Stimulated activated CD4-positive, alpha-beta T cell treated with anti-CD3 and anti-CD28 coated beads, TNF-alpha, amount 100 ng/mL, for 4 hours (primary cell): ENCODE measurements around the gene RIC8B.

Source experiments
- DNase-seq, 3 experiments: peaks; one replicate each; pipeline ENCODE4 v3.0.0-alpha.2; 2020; ENCODE audit warnings: low read depth in 3 of 3

The RIC8B gene

GRCh38 chr12:106868982-106869700, 94.7 kb downstream of the RIC8B start:
- no peak for DNase-seq

GRCh38 chr12:106870116-106870515, 95.6 kb downstream of the RIC8B start:
- no peak for DNase-seq

- DNase-seq = no peak
These were observed 97.0 kb downstream of the RIC8B start for GRCh38 chr12:106871477-106871876.

DNA sequence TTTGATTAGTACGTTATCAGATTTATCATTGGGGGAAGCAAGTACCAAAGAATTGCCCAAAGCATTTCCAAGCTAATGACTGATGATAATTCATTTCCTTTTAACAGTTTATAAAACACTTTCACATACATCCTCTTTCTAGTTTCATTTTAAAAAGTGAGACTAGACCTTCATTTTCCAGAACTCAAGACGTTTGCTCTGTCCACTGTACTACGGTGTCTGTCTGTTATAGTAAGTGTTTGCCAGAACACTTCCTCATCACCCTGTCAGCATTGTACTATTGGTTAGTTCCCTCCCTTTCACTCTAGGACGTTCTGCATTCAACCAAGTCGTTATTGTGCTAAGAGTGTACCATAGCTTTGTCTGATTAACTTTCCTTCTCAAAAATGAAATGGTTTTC, 99.5 kb downstream of the RIC8B start:
- no peak for DNase-seq

DNA sequence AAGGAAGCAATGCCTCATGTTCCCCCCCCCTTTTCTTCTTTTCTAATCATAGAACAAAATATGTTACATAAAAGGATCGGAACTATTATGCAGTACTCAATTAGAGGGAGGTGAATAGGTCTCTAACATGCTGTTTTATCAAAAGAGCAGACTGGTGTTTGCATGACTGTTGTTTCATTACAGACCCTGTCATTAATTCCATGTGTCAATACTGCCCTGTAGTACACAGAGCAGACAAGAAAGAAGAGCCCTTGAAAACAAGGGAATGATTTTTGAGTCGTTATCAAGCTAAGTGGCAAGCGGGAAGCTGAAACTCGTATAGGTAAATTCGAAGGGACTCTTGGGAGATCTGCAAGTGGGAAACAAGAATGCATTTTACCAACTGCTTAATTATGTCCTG, 104.3 kb downstream of the RIC8B start:
- no peak for DNase-seq

- DNase-seq = no peak
These were observed 105.1 kb downstream of the RIC8B start for GRCh38 chr12:106879612-106880011.

DNA sequence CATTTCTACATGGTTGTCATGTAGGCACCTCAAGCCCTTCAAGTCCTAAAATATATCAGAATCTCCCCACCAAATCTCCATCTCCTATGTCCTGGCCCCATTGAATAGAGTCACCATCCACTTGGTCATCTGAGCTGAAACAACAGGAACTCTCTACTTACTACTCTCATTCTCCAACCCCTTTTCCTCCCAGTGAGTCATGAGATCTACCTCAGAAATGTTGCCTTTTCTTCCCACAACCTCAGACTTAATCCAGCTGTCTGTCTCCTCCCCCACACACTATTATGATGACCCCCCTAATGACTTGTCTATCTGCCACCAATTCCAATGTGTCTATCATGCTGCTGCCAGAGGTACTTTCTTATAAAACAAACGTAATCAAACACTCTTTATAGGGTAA, 108.9 kb downstream of the RIC8B start:
- DNase-seq = no peak

DNA sequence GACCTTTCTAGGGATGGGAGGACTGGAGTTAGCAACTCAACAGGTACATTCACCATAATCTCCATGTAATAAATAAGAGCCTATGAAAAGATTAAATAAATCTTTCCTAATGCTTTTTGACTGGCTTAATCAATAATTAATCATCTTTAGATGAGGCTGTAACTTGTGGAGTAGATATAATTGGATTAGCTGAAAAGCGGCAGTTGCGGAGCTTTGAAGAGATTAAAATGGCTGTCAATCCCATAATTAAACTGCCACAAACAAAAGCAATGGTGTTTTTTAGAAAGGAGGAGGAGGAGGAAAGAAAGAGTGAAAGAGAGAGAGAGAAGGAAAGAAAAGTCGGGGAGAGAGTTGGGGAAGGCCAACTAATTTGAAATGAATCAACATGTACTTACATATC, 110.5 kb downstream of the RIC8B start:
- DNase-seq = no peak

DNA sequence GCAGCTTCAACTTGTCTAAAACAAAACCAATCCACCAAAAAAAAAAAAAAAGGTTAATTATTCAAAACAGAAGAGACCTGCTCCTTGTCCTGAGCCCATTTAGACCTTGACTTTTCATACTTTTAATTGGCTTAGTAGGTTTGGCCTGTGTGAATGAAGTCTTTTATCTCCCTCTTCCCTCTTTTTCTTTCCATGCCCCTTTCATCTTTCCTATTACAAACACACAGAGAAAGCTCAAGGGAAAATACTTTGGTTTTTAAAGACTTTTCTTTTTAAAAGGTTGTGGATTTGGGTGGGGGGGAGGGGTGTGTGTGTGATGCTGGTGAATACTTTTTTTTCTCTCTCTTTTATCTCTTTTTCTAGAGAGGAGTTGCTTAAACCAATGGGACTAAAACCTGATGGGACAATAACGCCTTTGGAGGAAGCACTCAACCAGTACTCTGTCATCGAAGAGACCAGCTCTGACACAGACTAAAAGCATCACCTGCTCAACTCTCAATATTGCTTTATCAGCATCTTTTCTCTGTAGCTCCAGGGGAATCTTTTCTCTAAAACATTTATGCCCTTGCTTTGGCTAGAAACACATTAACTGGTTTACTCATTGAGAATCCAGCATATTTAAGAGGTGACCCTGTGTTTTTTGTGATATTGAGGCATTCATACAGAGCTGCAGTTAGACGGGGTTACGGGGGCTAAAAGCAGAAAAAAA, 111.2 kb downstream of the RIC8B start:
- no peak for DNase-seq

- no peak for DNase-seq
These were observed 112.5 kb downstream of the RIC8B start for GRCh38 chr12:106886932-106887331.

DNA sequence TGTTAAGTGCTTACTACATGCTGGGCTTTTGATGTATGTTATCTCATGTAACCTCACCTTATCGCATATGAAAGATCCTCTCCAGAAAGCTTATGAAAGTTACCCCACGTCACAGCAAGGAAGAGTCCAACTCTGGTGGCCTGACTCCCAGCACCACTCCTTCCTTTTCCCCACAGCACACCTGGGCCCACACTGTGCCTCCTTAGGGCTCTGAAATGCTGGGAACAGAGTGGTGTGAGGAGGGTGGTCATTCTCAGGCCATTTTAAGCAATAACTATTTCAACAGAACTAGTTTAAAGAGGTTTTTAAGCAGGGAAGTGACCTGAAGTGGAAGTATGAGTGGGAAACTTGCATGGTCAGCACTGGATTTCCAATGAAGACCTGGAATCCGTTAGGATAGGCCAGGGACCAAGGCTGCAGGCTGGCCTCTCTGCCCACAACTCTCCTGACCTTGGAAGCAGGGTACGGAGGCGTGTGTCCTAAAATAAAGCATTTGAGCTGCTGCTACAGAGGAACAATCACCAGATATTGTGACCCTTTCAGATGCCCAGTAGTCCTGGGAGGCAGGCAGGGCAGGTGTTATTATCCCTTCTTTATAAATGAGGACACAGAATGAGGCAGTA, 114.0 kb downstream of the RIC8B start:
- no peak for DNase-seq

DNA sequence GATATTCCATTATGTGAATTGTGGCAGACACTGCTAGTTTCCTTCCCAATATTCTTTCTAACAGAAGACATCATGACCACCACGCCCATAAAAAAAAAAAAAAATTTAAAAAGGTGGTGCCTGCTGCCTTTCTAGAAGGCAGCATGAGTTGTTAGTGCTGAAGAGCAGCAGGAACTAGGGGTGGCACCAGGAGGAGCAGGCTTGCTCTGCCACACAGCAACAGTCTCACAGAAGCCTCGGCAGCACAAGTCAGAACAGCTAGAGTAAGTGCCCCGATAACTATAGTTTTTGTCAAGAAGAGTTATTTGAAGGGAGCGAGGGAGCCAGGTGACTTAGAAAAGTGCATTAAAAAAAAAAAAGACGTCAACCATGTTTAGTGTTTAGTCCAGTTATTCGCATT, 114.8 kb downstream of the RIC8B start:
- no peak for DNase-seq

- DNase-seq = no peak
These were observed 115.6 kb downstream of the RIC8B start for GRCh38 chr12:106889950-106890626.

- DNase-seq = no peak
These were observed 117.6 kb downstream of the RIC8B start for GRCh38 chr12:106892075-106892474.

DNA sequence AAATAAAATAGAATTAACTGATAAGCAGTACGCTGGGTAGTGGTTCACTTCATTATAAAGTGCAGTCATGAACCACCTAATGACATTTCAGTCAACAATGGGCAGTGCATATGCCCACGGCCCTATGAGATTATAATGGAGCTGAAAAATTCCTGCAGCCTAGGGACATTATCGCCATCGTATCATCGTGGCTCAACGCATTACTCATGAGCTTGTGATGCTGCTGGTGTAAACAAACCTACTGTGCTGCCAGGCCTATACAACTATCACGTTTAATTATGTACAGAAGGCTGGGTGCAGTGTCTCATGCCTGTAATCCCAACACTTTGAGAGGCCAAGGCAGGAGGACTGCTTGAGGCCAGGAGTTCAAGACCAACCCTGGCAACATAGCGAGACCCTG, 119.0 kb downstream of the RIC8B start:
- no peak for DNase-seq

- no peak for DNase-seq
These were observed 120.3 kb downstream of the RIC8B start for GRCh38 chr12:106894774-106895173.

DNA sequence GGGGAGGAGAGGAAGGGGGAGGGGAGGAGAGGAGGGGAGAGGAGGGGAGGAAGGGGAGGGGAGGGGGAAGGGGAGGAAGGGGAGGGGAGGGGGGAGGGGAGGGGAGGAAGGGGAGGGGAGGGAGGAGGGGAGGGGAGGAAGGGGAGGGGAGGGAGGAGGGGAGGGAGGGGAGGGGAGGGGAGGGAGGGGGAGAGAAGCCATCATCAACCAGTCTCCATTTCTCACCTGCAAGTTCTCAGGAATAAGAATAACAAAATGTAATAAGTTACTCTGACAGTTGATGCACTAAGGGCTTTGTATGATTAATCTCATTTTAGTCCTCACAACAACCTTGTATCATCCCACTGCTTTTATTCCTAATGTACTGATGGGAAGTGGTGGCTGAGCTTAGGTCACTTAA, 122.1 kb downstream of the RIC8B start:
- no peak for DNase-seq

GRCh38 chr12:106897082-106897481, 122.6 kb downstream of the RIC8B start:
- DNase-seq = no peak

DNA sequence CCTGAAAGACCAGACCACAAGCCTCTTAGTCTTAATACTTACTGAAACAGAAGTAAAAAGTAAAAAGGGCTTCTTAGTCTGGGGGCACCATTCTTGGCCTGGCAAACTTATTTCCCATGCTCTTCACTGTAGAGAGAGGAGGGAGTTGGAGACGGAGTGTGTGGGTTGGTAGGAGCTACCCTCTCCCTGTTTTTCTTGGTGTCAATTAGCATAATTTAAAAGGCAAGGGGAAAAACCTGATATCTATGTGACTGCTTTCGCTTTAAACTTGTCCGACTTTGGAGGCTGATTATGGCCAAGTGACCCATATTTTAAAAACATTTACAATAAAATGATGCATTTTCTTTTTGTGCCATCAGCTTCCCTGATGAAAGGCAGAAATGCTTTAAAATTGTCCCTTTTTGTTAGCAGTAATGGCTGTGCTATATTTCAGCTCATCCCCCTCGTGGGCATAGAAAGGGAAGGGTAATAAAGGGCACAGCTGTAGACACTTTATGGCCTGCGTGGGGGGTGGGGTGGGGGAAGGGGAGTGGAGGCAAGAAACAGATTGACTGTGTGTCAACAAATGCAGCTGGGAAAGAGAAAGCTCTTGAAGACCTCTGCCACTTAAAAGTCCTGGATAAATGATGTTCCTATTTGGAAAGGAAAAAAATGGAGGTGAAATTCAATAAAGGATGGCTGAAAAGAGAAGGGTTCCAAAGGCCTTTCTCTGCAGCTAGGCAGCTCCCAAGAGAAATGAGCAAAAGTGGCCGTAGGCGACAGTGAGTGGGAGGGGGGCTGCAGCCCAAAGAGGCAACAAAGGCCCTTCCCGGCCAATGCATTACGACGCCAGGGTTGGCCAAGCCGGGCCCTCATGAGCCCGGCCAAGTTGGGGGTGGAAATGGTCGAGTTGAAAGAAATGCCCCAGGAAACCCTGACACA, 123.8 kb downstream of the RIC8B start:
- DNase-seq = no peak

DNA sequence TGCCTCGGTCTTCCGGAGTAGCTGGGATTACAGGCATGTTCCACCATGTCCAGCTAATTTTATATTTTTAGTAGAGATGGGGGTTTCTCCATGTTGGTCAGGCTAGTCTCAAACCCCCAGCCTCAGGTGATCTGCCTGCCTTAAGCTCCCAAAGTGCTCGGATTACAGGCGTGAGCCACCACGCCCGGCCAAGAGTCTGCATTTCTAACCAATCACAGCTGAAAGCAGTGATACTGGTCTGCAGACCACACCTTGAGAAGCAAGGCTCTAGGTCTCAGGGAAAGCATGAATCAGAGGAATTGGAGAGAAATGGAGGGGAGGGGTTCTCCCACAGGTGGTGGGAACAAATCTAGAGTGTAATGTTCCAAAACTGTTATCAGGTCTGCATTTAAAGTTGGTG, 126.1 kb downstream of the RIC8B start:
- no peak for DNase-seq

- no peak for DNase-seq
These were observed 126.8 kb downstream of the RIC8B start for GRCh38 chr12:106901276-106901675.
